ACC112 (cell line): ENCODE measurements around the gene OMA1.
"Not testable (repeated sequence)": the region's sequence is repeated elsewhere in the genome, so short reads cannot be mapped to it uniquely, and the experiment has no call there.

Experiments
- H2AFZ ChIP-seq: fragments of 200-600 bp; sonication (generic); one replicate; pipeline ENCODE4 v1.6.0; 2017; ENCODE audit warnings: antibody characterized with exemption, low read length; ENCODE audit not compliant: unreplicated experiment
- H3K27ac ChIP-seq: fragments of 200-600 bp; sonication (generic); 2 replicates; pipeline ENCODE4 v1.5.1; 2014; ENCODE audit warnings: low read depth, mild to moderate bottlenecking, antibody characterized with exemption, low read length, moderate library complexity
- H3K27me3 ChIP-seq: fragments of 200-600 bp; sonication (generic); 2 replicates; pipeline ENCODE4 v1.6.1; 2014; ENCODE audit warnings: mild to moderate bottlenecking, antibody characterized with exemption, low read length, moderate library complexity, mixed read lengths; ENCODE audit not compliant: insufficient read depth
- H3K36me3 ChIP-seq: fragments of 200-600 bp; sonication (generic); 2 replicates; pipeline ENCODE4 v1.6.1; 2016; ENCODE audit warnings: mild to moderate bottlenecking, antibody characterized with exemption, low read length, moderate library complexity, mixed read lengths; ENCODE audit not compliant: insufficient read depth
- H3K4me1 ChIP-seq: fragments of 200-600 bp; sonication (generic); one replicate; pipeline ENCODE4 v1.6.1; 2016; ENCODE audit warnings: low read length, mixed read lengths; ENCODE audit not compliant: insufficient read depth, unreplicated experiment, control insufficient read depth
- H3K4me3 ChIP-seq: fragments of 200-600 bp; sonication (generic); 2 replicates; pipeline ENCODE4 v1.5.1; 2014; ENCODE audit warnings: mild to moderate bottlenecking, low read depth, low read length
- H3K79me2 ChIP-seq: fragments of 200-600 bp; sonication (generic); one replicate; pipeline ENCODE4 v1.6.0; 2016; ENCODE audit warnings: low read length; ENCODE audit not compliant: control insufficient read depth, unreplicated experiment, insufficient read depth

Gene OMA1

GRCh38 chr1:58528518-58528917 lies 18.0 kb downstream of the OMA1 start:
- Histone ChIP-seq H3K79me2 (no peaks in the 10 kb centered on the region), H3K27me3 (no peaks in the 10 kb centered on the region), H3K27ac (peak overlapping the region; percentile 27), H2AFZ (no peak overlapping the region), H3K4me3 (no peak overlapping the region), H3K4me1 (peaks cover 12% of the 10 kb centered on the region), H3K36me3 (no peaks in the 10 kb centered on the region)

DNA sequence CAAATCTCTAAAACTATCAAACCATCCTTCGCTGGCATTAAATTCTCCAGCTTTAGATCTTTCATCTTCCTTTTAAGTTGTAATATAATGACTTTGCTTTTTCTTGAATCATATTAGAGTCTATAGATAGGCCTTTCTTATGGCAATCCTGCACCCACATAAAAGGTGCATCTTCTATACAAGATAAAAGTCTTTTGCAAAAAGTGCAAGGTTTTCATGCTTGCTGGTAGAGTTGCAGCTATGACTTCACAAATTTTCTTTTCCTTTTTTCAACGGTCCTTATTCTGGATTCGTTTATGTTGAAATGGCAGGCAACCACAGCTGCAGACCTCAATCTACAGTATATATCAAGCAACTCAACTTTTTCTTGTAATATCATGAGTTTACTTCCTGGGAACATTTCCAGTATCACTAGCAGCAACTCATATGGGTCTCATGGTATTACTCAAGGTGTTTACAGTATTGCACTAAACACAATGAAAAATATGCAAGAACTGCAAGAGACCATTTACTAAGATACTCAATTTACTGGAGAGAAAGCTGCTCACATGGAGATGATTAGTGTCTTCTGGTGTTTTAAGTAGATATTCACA lies 22.1 kb downstream of the OMA1 start:
- Histone ChIP-seq H3K27ac (no peak overlapping the region), H2AFZ (no peak overlapping the region), H3K4me1 (peaks cover 12% of the 10 kb centered on the region), H3K4me3 (no peak overlapping the region), H3K36me3 (no peaks in the 10 kb centered on the region), H3K79me2 (no peaks in the 10 kb centered on the region), H3K27me3 (no peaks in the 10 kb centered on the region)

GRCh38 chr1:58515794-58516401 lies 30.6 kb downstream of the OMA1 start:
- H3K4me1 ChIP-seq: no peaks in the 10 kb centered on the region
- peak overlapping the region; percentile 47 for H2AFZ ChIP-seq
- H3K27ac ChIP-seq: no peak overlapping the region
- H3K36me3 ChIP-seq: peaks cover 4% of the 10 kb centered on the region; the same call in 1 of the 2 replicates
- H3K4me3 ChIP-seq: no peak overlapping the region
- no peaks in the 10 kb centered on the region for H3K27me3 ChIP-seq
- H3K79me2 ChIP-seq: no peaks in the 10 kb centered on the region

GRCh38 chr1:58513956-58514355 lies 32.6 kb downstream of the OMA1 start:
- no peaks in the 10 kb centered on the region for H3K4me1 ChIP-seq
- H3K36me3 ChIP-seq: peaks cover 6% of the 10 kb centered on the region; the same call in 1 of the 2 replicates
- H3K79me2 ChIP-seq: no peaks in the 10 kb centered on the region
- H3K27ac ChIP-seq: no peak overlapping the region
- no peaks in the 10 kb centered on the region for H3K27me3 ChIP-seq
- H3K4me3 ChIP-seq: no peak overlapping the region
- no peak overlapping the region for H2AFZ ChIP-seq

DNA sequence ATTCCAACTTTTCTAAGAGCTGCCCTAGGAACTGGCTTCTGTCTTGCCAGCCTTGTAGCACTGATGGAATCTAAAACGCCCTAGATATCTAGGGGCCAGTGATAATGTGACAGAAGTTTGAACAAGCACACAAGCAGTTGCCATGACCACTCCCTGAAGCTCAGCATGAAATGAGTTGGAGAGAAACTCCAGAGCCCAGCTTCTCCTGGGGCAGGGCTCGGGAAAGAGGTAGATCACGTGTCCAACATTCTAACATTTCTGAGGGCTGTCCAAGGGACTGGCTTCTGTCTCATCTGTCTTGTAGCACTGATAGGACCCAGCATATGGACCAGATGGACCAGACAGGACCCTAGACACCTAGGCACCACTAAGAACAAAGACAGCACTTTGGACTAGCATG lies 37.9 kb downstream of the OMA1 start:
- Histone ChIP-seq H2AFZ (no peak overlapping the region), H3K36me3 (peaks cover 6% of the 10 kb centered on the region; the same call in 1 of the 2 replicates), H3K4me3 (no peak overlapping the region), H3K4me1 (no peaks in the 10 kb centered on the region), H3K27me3 (no peaks in the 10 kb centered on the region), H3K27ac (no peak overlapping the region), H3K79me2 (no peaks in the 10 kb centered on the region)

DNA sequence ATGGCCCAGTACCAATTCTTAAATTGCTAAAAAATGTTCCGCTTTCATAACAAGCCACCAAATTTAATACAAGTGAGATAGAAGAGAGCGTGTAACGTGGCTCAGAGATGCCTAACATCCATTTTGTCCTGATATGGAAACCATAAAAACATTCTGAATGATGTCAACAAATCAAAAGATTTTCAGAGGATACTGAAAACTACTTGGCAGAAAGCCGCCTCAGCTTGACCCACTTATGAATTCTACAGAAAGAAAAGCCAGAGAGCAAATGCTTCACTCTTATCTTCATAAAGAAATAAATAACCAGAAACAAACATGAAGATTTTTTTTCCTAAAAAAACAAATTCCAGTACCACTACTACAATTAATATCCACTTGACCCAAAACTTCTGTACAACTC lies 41.2 kb downstream of the OMA1 start:
- Histone ChIP-seq H3K4me3 (no peak overlapping the region), H3K36me3 (no peaks in the 10 kb centered on the region), H2AFZ (no peak overlapping the region), H3K27me3 (no peaks in the 10 kb centered on the region), H3K27ac (no peak overlapping the region), H3K79me2 (no peaks in the 10 kb centered on the region), H3K4me1 (no peaks in the 10 kb centered on the region)

GRCh38 chr1:58502519-58502918 lies 44.0 kb downstream of the OMA1 start:
- Histone ChIP-seq H3K27ac (no peak overlapping the region), H3K79me2 (no peaks in the 10 kb centered on the region), H3K4me3 (no peak overlapping the region), H2AFZ (no peak overlapping the region), H3K36me3 (no peaks in the 10 kb centered on the region), H3K27me3 (no peaks in the 10 kb centered on the region), H3K4me1 (no peaks in the 10 kb centered on the region)

DNA sequence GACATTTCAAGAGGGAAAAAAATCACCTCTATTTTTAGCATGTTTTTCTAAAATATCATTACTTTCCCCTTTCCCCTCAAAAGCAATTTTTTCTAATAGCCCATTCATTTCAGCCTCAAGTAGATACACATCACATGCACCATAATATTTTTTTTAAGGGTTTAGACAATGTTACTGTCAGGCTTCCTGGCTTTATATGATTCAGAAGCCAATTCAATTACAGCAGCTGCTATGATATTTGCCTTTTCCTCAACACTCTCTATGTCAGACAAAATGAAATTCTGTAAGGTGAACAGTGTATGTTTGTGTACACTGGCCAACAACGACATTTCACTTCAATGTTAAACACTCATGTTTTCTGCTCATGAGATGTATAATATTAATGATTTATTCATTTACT lies 46.5 kb downstream of the OMA1 start:
- Histone ChIP-seq H3K27ac (no peak overlapping the region), H2AFZ (no peak overlapping the region), H3K4me1 (no peaks in the 10 kb centered on the region), H3K4me3 (no peak overlapping the region), H3K27me3 (no peaks in the 10 kb centered on the region), H3K79me2 (no peaks in the 10 kb centered on the region), H3K36me3 (no peaks in the 10 kb centered on the region)

- H3K79me2 ChIP-seq: no peaks in the 10 kb centered on the region
- no peaks in the 10 kb centered on the region for H3K36me3 ChIP-seq
- H3K4me3 ChIP-seq: no peak overlapping the region
- no peak overlapping the region for H2AFZ ChIP-seq
- no peaks in the 10 kb centered on the region for H3K4me1 ChIP-seq
- no peak overlapping the region for H3K27ac ChIP-seq
- H3K27me3 ChIP-seq: no peaks in the 10 kb centered on the region
These were observed 49.0 kb downstream of the OMA1 start for GRCh38 chr1:58497499-58497898.

DNA sequence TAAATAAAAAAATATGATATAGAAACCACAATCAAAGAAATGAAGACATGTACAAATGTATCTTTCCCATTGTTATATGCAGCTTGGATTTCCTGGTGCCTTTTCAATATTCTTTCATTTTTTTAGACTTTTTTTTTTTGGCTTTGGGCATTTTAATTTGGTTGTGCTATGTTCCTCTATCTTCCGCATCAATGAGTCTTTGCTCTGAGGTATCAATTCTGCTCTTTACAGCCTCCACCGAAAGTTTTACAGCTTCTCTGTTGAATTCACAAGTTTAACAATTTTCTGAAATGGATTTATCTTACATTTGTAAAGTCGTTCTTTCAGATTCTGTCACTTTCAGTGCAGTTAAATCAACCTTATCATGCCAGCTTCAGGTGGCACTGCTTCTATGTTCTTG lies 50.5 kb downstream of the OMA1 start:
- Histone ChIP-seq H3K27ac (no peak overlapping the region), H2AFZ (no peak overlapping the region), H3K27me3 (no peaks in the 10 kb centered on the region), H3K4me3 (no peak overlapping the region), H3K4me1 (no peaks in the 10 kb centered on the region), H3K79me2 (no peaks in the 10 kb centered on the region), H3K36me3 (no peaks in the 10 kb centered on the region)

DNA sequence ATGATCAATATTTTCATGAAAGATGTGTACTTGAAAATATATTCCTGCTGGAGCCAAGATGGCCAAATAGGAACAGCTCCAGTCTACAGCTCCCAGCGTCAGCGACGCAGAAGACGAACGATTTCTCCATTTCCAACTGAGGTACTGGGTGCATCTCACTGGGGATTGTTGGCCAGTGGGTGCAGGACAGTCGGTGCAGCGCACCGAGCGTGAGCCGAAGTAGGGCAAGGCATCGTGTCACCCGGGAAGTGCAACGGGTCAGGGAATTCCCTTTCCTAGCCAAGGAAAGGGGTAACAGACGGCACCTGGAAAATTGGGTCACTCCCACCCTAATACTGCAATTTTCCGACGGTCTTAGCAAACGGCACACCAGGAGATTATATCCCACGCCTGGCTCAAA lies 57.6 kb downstream of the OMA1 start:
- not testable (repeated sequence) for H2AFZ ChIP-seq, H3K27me3 ChIP-seq, H3K79me2 ChIP-seq, H3K36me3 ChIP-seq, H3K27ac ChIP-seq, H3K4me1 ChIP-seq, H3K4me3 ChIP-seq
